Aorta (tissue), 5 donors: ENCODE results near the gene RIMKLB. TPM values are rescaled to one million over a fixed set of nuclear protein-coding genes. Genes with fewer than 3 reads are reported as not detected.
A peak's percentile ranks its signal among the peaks of the same experiment; 100 is the strongest.

Experiments used
- ATAC-seq: fragments of 200-7000 bp; cut with Tn5 transposase; one replicate; pipeline ENCODE4 v1.9.1; 2022; ENCODE audit warnings: moderate library complexity; ENCODE audit not compliant: low FRiP score
- DNase-seq, 2 donors: peaks; one replicate each; pipeline ENCODE4 v3.0.0-alpha.2; 2020
- H3K27ac ChIP-seq, 2 donors: one replicate each; pipeline ENCODE4 v1.5.1; 2013; ENCODE audit warnings: low read length in 2 of 2, mild to moderate bottlenecking in 2 of 2, moderate library complexity in 2 of 2, control low read depth in 1 of 2, inconsistent platforms in 1 of 2, low read depth in 1 of 2
- H3K27me3 ChIP-seq, 2 donors: one replicate each; pipeline ENCODE4 v1.6.1; 2013; ENCODE audit warnings: control low read depth in 1 of 2, low read length in 1 of 2, mild to moderate bottlenecking in 1 of 2, moderate library complexity in 1 of 2; ENCODE audit not compliant: insufficient read depth in 2 of 2, control insufficient read depth in 1 of 2
- H3K36me3 ChIP-seq, 2 donors: one replicate each; pipeline ENCODE4 v1.6.1; 2013; ENCODE audit warnings: control low read depth in 1 of 2, low read length in 1 of 2, mild to moderate bottlenecking in 1 of 2; ENCODE audit not compliant: insufficient read depth in 2 of 2, control insufficient read depth in 1 of 2
- H3K4me1 ChIP-seq, 2 donors: one replicate each; pipeline ENCODE4 v1.6.1; 2013; ENCODE audit warnings: low read length in 2 of 2, control low read depth in 1 of 2, mild to moderate bottlenecking in 1 of 2, moderate library complexity in 1 of 2; ENCODE audit not compliant: insufficient read depth in 2 of 2, control insufficient read depth in 1 of 2
- H3K4me3 ChIP-seq, 2 donors: one replicate each; pipeline ENCODE4 v1.5.1; 2013; ENCODE audit warnings: low read length in 2 of 2, control low read depth in 1 of 2, mild to moderate bottlenecking in 1 of 2
- H3K9me3 ChIP-seq: one replicate; pipeline ENCODE4 v1.6.1; 2013; ENCODE audit warnings: mild to moderate bottlenecking, low read length; ENCODE audit not compliant: control insufficient read depth
- WGBS, 2 donors: extraction: QIAGEN DNeasy Blood & Tissue Kit; methylation state at CpG; one replicate each; pipeline ENCODE4 v1.1.7; 2013; 5-methylcytosine and 5-hydroxymethylcytosine counted together
- intact Hi-C, 2 donors: fragments of 100-400 bp; cut with DNase I; formaldehyde crosslinking; loops; one replicate each; pipeline versions ENCODE4 v1.14.2 to v1.15.0; 2022
- polyA plus RNA-seq, 2 donors: library from polyadenylated mRNA; stranded (reverse); fragments of 200-250 nt; gene quantifications; one replicate each; pipeline ENCODE4 v1.2.3, GENCODE V29; 2013
- total RNA-seq, 2 donors: library from RNA; stranded (reverse); fragmentation: NEBNext Ultra II Directional; extraction: Animal tissue kit (Norgen Biotek cat#: 25700); gene quantifications; one replicate each; pipeline ENCODE4 v1.2.1, GENCODE V29; 2021
- donor health status: healthy with polysubstance abuse.
- donor health status: Bipolar disorder and iron deficiency.
- donor health status: DM: no; HTN: no; CAD: no.
- donor health status: DM: no; HTN: no; CAD: no.
- donor health status: DM: yes; HTN: yes; CAD: no.

The RIMKLB gene
- total and polyA plus RNA-seq, 4 donors: 42.6 to 117 (median 88.2) TPM

GRCh38 chr12:8698132-8698851, 501 bp downstream of the RIMKLB start:
- Histone ChIP-seq H3K9me3 (no peaks in the 10 kb centered on the region), H3K4me1 (peaks cover under 1 to 2% of the 10 kb centered on the region in 2 donors), H3K36me3 (no peaks in the 10 kb centered on the region), H3K4me3 (peak overlapping the region; percentile 83 to 98), H3K27ac (peak overlapping the region; percentile 95 to 97), H3K27me3 (no peaks in the 10 kb centered on the region)
- DNase-seq (peak; percentile 85 to 92), ATAC-seq (peak; percentile 83)
- 0 to 1% methylated on average over 53 to 85 of the region's 85 CpGs for WGBS, 2 donors
- intact Hi-C loops: loop anchor here (5.0 kb wide), 2 partner anchors 39 to 79 kb away; no protein-coding TSS in a partner anchor

GRCh38 chr12:8698879-8699278, 1.1 kb downstream of the RIMKLB start:
- intact Hi-C loops: loop anchor here (5.0 kb wide), 2 partner anchors 38 to 78 kb away; no protein-coding TSS in a partner anchor
- Histone ChIP-seq H3K27ac (no peak overlapping the region), H3K4me1 (peaks cover 2 to 3% of the 10 kb centered on the region in 2 donors), H3K4me3 (peak overlapping the region; percentile 83 to 98), H3K36me3 (no peaks in the 10 kb centered on the region), H3K9me3 (no peaks in the 10 kb centered on the region), H3K27me3 (no peaks in the 10 kb centered on the region)
- DNase-seq: no peak
- no peak for ATAC-seq
- 3% methylated on average over 2 of the region's 2 CpGs for WGBS, 2 donors

GRCh38 chr12:8699714-8700113, 1.9 kb downstream of the RIMKLB start:
- H3K27me3 ChIP-seq: no peaks in the 10 kb centered on the region
- H3K36me3 ChIP-seq: no peaks in the 10 kb centered on the region
- no peak for DNase-seq
- H3K27ac ChIP-seq: peak overlapping the region; percentile 83 to 90
- no peaks in the 10 kb centered on the region for H3K9me3 ChIP-seq
- peak overlapping the region; percentile 27 to 69 for H3K4me3 ChIP-seq
- H3K4me1 ChIP-seq: peaks cover 2 to 3% of the 10 kb centered on the region in 2 donors
- intact Hi-C loops: loop anchor here (5.0 kb wide), 3 partner anchors 38 to 667 kb away; partner anchors contain the start of gene FOXJ2 (in 1 of the 2)
- 3% methylated on average over 4 of the region's 4 CpGs for WGBS, 2 donors
- ATAC-seq: no peak

GRCh38 chr12:8701046-8701660, 3.4 kb downstream of the RIMKLB start:
- Histone ChIP-seq H3K36me3 (no peaks in the 10 kb centered on the region), H3K9me3 (no peaks in the 10 kb centered on the region), H3K4me3 (peak overlapping the region in 1 of 2 donors; percentile 15), H3K27ac (peak overlapping the region in 1 of 2 donors; percentile 79), H3K4me1 (peaks cover 2 to 3% of the 10 kb centered on the region in 2 donors), H3K27me3 (no peaks in the 10 kb centered on the region)
- WGBS, 2 donors: 4 to 9% methylated on average over 6 of the region's 6 CpGs
- DNase-seq: no peak
- no peak for ATAC-seq
- intact Hi-C loops: loop anchor here in 1 of 2 donors (5.0 kb wide), 1 partner anchor 669 kb away; the partner anchor contains the start of gene FOXJ2

- H3K9me3 ChIP-seq: no peaks in the 10 kb centered on the region
- intact Hi-C loops: loop anchor here in 1 of 2 donors (5.0 kb wide), 1 partner anchor 670 kb away; the partner anchor contains the start of gene FOXJ2
- no peaks in the 10 kb centered on the region for H3K36me3 ChIP-seq
- ATAC-seq: no peak
- no peak overlapping the region for H3K4me3 ChIP-seq
- peaks cover 2 to 3% of the 10 kb centered on the region in 2 donors for H3K4me1 ChIP-seq
- H3K27me3 ChIP-seq: no peaks in the 10 kb centered on the region
- H3K27ac ChIP-seq: no peak overlapping the region
- 28 to 30% methylated on average over 4 of the region's 4 CpGs for WGBS, 2 donors
- no peak for DNase-seq
These were observed 4.4 kb downstream of the RIMKLB start for GRCh38 chr12:8702159-8702558.

GRCh38 chr12:8709124-8709830, 11.5 kb downstream of the RIMKLB start:
- Histone ChIP-seq H3K4me1 (peaks cover 0 to 4% of the 10 kb centered on the region in 2 donors), H3K27ac (peak overlapping the region in 1 of 2 donors; percentile 65), H3K36me3 (no peaks in the 10 kb centered on the region), H3K27me3 (no peaks in the 10 kb centered on the region), H3K4me3 (no peak overlapping the region), H3K9me3 (no peaks in the 10 kb centered on the region)
- no peak for DNase-seq
- ATAC-seq: peak; percentile 77
- intact Hi-C loops: no loop called here
- 11 to 19% methylated on average over 6 of the region's 6 CpGs for WGBS, 2 donors

GRCh38 chr12:8712572-8712971, 14.8 kb downstream of the RIMKLB start:
- DNase-seq (no peak), ATAC-seq (no peak)
- Histone ChIP-seq H3K27me3 (no peaks in the 10 kb centered on the region), H3K9me3 (no peaks in the 10 kb centered on the region), H3K4me3 (no peak overlapping the region), H3K36me3 (no peaks in the 10 kb centered on the region), H3K27ac (peak overlapping the region; percentile 28 to 90), H3K4me1 (peaks cover 0 to 4% of the 10 kb centered on the region in 2 donors)
- intact Hi-C loops: no loop called here
- 5 to 13% methylated on average over 2 of the region's 2 CpGs for WGBS, 2 donors

GRCh38 chr12:8722286-8722800, 24.6 kb downstream of the RIMKLB start:
- H3K4me1 ChIP-seq: peaks cover 4 to 6% of the 10 kb centered on the region in 2 donors
- no peak overlapping the region for H3K4me3 ChIP-seq
- H3K36me3 ChIP-seq: peaks cover 0 to 3% of the 10 kb centered on the region in 2 donors
- intact Hi-C loops: no loop called here
- peaks cover 2% of the 10 kb centered on the region for H3K9me3 ChIP-seq
- H3K27me3 ChIP-seq: no peaks in the 10 kb centered on the region
- WGBS, 2 donors: 91 to 92% methylated on average over 3 of the region's 3 CpGs
- ATAC-seq (no peak), DNase-seq (no peak)
- no peak overlapping the region for H3K27ac ChIP-seq
